GM13976 (cell line): ENCODE data around the gene PTGDS.

Experiments used
- DNase-seq: peaks from one replicate; pipeline ENCODE4 v3.0.0; 2012; ENCODE audit warnings: low spot score
- in situ Hi-C: fragments of 300-500 bp; cut with MboI; formaldehyde crosslinking; loops from one replicate; pipeline ENCODE4 v1.12.0; 2022; ENCODE audit warnings: low sequenced_read_pairs, mixed read lengths, inconsistent platforms; ENCODE audit not compliant: unreplicated experiment
- TF ChIP-seq, protein P1 (sequence below): IDR thresholded peaks from 2 replicates; pipeline ENCODE4 v1.5.1; 2012; ENCODE audit warnings: borderline replicate concordance, mild to moderate bottlenecking; ENCODE audit not compliant: insufficient read depth; ENCODE audit errors: extremely low read depth, missing control alignments, control extremely low read depth

PTGDS gene

DNA sequence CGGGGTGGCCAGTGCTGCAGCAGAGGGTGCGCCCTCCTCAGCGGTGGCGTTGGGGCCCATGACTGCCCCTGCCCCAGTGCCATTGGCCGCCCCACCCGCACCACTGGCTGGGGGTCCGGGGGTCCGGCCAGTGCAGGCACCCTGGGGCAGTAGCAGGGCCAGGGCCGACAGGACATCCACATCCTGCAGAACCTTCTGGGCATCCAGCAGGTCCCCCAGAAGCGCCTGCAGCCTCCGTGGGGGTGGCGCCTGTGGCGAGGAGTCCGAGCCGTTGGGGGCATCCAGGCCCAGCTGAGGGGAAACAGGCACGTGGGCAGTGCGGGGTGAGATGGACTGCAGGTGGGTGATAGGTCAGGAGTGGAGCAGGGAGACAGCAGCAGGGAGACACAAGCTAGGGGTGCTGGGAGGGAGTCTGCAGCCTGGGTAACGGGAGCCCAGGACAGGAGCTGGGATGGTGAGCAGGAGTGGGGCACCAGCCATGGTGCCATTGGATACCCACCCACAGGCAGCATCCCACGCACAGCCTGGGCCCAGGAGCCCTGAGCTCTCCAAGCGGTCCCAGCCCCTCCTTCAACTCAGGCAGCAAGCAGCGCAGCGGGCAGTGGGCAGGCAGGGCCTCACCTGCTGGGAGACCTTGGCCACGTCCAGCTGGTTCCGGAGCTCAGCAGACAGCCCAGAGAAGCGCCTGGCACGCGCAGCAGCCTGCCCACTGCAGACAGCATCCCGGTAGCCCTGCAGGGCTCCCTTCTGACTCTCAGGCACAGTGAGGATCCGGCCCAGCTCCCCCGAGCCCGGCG lies 43.7 kb downstream of the PTGDS start:
- TF ChIP-seq, protein P1, sequence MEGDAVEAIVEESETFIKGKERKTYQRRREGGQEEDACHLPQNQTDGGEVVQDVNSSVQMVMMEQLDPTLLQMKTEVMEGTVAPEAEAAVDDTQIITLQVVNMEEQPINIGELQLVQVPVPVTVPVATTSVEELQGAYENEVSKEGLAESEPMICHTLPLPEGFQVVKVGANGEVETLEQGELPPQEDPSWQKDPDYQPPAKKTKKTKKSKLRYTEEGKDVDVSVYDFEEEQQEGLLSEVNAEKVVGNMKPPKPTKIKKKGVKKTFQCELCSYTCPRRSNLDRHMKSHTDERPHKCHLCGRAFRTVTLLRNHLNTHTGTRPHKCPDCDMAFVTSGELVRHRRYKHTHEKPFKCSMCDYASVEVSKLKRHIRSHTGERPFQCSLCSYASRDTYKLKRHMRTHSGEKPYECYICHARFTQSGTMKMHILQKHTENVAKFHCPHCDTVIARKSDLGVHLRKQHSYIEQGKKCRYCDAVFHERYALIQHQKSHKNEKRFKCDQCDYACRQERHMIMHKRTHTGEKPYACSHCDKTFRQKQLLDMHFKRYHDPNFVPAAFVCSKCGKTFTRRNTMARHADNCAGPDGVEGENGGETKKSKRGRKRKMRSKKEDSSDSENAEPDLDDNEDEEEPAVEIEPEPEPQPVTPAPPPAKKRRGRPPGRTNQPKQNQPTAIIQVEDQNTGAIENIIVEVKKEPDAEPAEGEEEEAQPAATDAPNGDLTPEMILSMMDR: no peak
- in situ Hi-C loops: no loop called here
- DNase-seq: no peak

DNA sequence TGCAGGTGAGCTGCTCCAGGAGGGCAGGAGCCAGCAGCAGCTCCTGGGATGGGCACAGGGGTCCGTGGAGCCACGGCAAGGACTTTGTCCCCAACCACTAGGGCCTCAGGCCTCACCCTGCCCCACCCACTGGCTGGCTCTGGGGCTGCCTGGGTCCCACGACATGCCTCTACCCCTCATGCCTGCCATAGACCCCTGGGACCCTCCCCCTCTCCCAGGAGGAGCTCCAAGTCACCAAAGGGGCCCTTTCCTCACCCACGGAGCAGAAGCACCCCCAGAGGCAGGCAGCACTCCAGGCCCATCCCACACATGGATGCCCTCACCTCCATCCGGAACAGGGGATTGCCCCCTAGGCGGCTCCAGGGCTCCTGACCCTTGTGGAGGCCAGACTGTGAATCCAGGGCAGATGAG lies 44.3 kb downstream of the PTGDS start:
- in situ Hi-C loops: no loop called here
- TF ChIP-seq, protein P1: no peak
- DNase-seq: no peak

DNA sequence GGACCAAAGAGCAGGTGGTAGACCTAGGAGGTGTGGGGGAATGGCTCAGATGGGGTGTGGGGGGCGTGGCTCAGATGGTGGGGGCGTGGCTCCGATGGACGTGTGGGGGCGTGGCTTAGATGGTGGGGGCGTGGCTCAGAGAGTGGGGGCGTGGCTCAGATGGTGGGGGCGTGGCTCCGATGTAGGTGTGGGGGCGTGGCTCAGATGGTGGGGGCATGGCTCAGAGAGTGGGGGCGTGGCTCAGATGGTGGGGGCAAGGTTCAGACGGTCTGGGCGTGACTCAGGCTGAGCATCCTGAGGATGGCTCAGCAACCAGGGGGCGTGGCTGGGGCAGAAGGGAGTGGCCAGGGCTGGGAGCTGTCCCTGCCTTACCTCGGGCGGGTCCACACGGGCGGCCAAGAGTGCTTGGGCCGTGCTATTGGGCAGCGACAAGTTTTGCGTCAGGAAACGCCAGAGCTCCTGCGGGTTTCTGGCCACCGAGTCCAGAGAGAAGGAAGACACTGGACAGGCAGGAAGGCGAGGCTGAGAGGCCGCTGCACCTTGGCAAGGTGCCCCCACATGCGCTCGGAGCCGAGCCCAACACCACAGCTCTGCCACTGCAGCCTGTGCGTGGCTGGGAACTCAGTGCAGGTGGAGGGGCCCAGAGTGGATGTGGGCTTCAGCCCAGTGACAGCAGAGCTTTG lies 44.8 kb downstream of the PTGDS start:
- in situ Hi-C loops: no loop called here
- peak; percentile 77 for DNase-seq
- TF ChIP-seq, protein P1: no peak

DNA sequence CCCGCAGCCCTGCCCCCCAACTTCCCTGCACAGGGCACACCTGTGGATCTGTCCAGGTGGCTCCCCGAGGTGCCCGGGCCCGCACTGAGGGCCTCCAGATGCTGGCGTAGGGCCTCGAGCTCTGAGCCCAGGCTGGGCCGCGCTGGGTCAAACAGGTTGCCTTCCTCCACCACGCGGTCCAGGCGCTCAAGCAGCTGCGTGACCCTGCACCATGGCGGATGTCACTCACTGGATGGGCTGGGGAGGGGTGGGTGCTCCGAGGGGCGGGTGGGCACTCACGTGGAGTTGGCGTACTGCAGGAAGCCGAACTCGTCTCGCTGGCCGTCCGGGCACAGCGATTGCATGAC lies 45.3 kb downstream of the PTGDS start:
- in situ Hi-C loops: no loop called here
- no peak for DNase-seq
- TF ChIP-seq, protein P1: no peak

DNA sequence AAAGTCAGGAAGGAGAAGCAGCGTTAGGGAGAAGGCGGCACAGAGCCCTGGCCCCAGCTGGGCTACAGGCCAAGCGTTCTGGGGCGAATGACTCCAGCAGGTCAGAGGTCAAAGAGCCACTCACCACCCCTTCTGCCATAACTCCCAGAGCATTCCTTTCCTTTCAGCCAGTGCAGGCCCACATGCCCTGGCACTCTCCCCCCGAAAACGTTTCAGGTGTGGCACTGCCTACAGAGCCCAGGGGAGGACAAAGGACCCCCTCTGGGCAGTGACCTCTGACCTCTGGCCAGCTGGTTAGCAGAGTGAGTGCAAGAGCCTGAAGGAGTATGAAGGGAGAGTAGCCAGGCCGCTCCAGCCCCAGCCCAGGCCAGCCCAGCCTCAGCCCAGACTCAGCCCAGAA lies 45.9 kb downstream of the PTGDS start:
- in situ Hi-C loops: no loop called here
- TF ChIP-seq, protein P1: no peak
- no peak for DNase-seq

DNA sequence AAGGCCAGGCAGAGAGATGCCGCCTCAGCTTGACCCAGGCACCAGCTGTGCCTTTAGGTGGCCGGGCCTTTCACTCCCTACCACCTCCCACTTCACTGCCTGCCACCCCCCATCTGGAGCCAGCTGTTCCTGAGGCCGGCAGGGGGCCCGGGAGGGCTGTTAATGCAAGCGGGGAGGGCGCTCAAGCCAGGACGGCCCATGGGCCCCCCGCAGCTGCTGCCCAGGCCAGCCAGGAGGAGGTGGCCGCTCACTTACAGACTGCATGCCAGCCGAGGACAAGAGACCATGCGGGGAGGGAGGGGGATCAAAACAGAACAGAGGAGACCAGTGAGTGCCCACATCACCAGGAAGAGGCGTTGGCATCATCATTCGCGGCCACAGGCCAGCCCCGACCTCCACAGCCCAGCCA lies 46.3 kb downstream of the PTGDS start:
- in situ Hi-C loops: no loop called here
- TF ChIP-seq, protein P1: no peak

More for the DNA sequence above, 46.3 kb downstream of the PTGDS start:
- DNase-seq: no peak
